Measurements from ENCODE around the gene GGNBP2.

- no peak for TF ChIP-seq GATA2 (IDR thresholded peaks at IDR 0.05; ENCODE audit: low read depth, low read length)
- no peak for TF ChIP-seq GATA3 (IDR thresholded peaks at IDR 0.05; ENCODE audit: low read depth, low read length)
Observed at GRCh38 chr17:36501351-36501750, 43.4 kb upstream of the GGNBP2 start.
